ENCODE results near the gene CTSC.
"Not testable (repeated sequence)": the region's sequence is repeated elsewhere in the genome, so short reads cannot be mapped to it uniquely, and the experiment has no call there.

CTSC gene

GRCh38 chr11:88348870-88349269 lies 11.3 kb upstream of the CTSC start:
- no peak for DNase-seq

DNA sequence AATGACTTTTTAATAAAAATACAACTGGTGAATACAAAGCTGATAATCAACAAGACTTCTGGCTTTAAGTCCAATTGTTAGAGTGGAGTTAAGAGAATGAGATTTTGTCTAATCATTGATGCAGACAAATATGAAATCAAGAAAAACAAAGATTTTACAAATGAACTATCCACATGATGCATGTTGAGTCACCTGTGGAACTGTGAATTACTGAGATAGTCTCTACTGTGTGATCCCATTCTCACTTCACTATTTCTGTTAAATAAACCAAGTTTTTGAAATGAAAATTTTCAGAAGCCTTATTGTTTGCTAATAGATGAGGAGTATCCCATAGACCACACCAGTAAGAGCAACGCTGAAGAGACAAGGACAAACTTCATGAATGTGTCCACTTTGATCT lies 8.4 kb upstream of the CTSC start:
- DNase-seq = no peak

DNA sequence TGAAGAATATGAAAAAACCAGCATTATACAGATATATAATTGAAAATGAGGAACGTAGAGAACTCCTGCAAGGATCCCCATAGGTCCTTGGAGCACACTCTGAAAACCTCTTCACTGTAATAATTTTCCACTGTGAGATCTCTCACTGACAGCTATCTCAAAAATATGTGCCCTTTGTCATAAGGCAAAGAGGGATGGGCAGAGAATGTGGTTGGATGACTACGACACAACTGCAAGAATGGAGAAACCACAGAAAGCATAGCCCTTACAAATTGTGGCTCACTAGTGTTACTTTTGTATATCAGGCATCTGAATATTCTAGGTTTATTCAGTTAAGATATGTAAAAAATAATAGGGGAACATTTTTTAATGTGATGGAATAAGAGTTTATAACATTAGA lies 7.9 kb upstream of the CTSC start:
- DNase-seq = no peak

DNA sequence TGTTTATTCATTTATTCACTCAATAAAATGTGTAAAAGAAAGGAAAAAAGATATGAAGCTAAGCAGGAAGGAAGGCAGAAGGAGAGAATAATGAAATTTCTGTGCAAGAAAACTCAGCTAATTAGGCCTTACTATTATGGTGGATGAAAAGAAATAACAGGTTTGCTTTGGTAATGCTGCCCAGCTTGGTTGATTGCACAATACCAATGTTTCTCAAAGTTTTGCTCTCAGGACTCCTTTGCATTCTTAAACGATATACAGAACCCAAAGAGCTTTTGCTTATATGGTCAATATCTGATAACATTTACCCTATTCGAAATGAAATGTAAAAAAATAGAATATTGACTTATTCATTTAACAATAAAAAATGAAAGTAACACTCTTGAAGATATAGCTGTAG lies 7.3 kb upstream of the CTSC start:
- DNase-seq = no peak

GRCh38 chr11:88341522-88342251 lies 4.2 kb upstream of the CTSC start:
- DNase-seq = no peak

- DNase-seq = no peak
These were observed 2.9 kb upstream of the CTSC start for GRCh38 chr11:88340366-88340935.

DNA sequence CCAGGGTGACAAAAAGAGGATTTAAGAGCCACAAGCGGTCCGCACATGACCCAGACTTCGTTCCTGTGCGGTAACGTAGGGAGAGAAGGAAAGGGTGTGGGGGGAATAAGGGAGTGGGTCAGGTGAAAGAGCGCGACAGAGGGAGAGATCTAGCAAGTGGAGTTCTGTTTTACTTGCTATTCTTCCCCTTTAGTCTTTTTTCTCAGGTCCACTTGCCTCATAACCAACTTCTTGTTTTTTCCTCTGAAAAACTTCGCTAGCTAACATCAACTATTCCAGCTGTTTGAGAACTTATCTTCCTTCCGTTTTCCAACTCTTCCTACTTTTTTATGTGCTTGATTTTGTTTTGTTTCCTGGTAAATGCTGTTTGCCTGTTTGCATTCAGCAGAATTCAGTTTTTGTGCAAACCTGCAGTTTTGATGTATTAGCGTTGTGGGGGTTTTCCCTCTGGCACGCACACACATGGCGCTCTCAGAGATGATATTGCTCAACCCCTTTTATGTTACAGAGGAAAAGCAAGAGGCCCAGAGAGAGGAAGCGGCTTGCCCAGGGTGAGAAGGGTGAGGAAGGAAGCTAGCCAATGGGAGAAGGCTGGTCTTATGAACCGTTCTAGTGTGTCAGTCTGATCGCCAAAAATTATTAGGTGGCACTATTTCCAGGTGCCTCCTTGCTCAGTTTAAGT lies 592 bp upstream of the CTSC start:
- peak; percentile 74 for DNase-seq

- no peak for DNase-seq
These were observed 2.3 kb downstream of the CTSC start for GRCh38 chr11:88335284-88335683.

- no peak for DNase-seq
These were observed 3.7 kb downstream of the CTSC start for GRCh38 chr11:88333862-88334261.

DNA sequence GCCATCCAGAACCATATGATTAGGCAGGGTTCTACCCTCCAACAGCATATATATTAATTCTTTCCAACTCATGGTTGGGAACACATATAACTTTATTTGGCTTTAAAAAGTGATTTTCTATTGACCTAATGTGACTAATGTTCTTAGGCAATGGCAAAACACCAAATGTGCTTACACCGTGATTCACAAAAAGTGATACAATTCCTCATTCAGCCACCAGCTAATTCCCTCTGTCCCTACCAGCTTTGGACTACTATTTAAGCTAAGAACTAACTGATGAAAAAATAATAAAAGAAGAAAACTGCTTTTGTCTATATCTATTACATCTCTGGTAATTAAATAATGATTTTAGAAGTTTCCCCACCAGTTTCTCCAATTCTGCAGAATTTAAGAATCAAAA lies 4.7 kb downstream of the CTSC start:
- no peak for DNase-seq

GRCh38 chr11:88330826-88331428 lies 6.6 kb downstream of the CTSC start:
- no peak for DNase-seq

DNA sequence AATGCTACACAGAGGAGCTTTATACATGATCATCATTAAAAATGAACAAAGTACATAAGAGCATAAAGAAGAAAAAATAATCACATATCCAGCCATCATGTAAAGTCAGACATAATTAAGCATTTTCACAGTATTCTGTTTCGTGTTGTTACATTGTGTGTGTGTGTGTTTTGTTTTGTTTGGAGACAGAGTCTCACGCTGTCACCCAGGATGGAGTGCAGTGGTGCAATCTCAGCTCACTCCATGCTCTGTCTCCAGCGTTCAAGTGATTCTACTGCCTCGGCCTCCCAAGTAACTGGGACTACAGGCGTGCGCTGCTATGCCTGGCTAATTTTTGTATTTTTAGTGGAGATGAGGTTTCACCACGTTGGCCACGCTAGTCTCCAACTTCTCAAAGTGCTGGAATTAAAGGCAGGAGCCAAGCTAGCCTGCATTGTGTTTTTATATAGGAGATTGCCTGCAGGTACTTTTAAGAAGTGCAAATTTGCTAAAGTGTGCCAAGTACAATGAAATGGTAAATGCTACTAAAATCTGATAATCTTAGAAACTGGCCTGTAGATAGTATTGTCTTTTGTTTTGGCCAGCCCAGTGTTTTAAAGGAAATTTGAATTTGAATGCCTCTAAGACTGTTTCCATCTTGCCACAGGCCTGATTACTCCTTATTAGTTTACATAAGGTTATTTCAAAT lies 7.8 kb downstream of the CTSC start:
- DNase-seq = no peak

GRCh38 chr11:88327462-88328143 lies 9.9 kb downstream of the CTSC start:
- DNase-seq = no peak

DNA sequence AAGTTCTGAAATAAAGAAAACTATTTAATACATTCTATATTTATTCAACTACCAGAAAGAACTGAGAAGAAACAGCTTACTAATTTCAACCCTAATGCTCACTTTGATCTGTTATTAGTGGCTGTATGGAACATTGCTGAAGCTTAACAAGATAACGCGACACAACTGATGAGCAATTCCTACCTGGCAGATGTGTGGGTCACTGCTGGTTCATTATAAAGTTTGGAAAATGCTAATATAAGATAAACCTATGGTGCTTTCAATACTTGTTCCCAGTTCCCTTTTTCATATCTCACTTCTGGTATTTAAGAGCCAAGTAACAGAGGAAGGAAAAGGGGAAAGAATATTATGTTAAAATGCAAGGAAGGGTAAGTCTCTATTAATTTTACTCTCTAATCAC lies 10.5 kb downstream of the CTSC start:
- DNase-seq = no peak

GRCh38 chr11:88326099-88326498 lies 11.4 kb downstream of the CTSC start:
- no peak for DNase-seq

GRCh38 chr11:88324562-88325345 lies 12.8 kb downstream of the CTSC start:
- no peak for DNase-seq

DNA sequence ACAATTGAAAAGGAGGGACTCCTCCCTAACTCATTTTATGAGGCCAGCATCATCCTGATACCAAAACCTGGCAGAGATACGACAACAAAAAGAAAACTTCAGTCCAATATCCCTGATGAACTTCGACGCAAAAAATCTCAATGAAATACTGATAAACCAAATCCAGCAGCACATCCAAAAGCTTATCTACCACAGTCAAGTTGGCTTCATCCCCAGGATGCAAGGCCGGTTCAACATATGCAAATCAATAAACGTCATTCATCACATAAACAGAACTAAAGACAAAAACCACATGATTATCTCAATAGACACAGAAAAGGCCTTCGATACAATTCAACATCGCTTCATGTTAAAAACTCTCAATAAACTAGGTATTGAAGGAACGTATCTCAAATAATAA lies 14.7 kb downstream of the CTSC start:
- DNase-seq = not testable (repeated sequence)

GRCh38 chr11:88321412-88321811 lies 16.1 kb downstream of the CTSC start:
- DNase-seq = not testable (repeated sequence)

DNA sequence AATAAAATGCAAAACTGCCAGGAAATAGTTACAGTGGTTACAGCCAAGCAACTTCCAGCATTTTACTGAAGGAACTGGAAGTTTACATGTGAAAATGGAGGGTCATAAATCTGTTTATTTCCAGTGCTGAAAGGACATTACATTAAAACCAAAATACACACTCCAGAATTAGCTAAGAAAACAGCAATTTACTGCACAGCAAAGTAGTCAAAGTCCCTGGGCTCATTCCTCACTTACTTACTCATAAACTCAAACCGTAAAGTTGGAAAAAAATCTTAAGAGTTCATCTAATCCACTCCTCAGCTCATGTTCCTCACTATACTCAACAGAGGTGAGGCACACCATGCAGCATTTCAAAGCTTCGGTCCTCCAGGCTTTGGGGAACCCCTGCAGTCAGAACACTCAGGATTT lies 17.4 kb downstream of the CTSC start:
- no peak for DNase-seq

GRCh38 chr11:88318017-88318416 lies 19.5 kb downstream of the CTSC start:
- DNase-seq = no peak

DNA sequence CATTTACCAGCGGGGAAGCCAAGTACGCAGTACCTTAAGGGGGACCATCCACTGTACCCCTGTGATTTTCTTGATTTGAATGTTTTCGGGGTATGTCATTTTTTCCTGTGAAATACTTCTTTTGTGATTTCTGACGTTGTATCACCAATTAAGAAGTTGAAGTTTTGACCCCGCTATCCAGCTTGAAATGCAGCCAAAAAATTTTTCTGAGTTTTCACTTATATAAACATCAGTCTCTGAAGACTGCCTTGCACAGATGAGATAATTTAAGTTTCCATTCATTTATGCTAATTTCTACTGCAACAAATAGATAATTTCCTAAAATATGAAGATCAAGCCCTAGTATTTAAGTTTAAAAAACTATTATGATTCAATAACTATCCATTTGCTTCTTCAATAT lies 20.0 kb downstream of the CTSC start:
- no peak for DNase-seq

GRCh38 chr11:88315981-88316441 lies 21.5 kb downstream of the CTSC start:
- no peak for DNase-seq

Data from CD4-positive, alpha-beta T cell treated with Interleukin-10 for 1 hour (primary cell).